IMR-90 (cell line): ENCODE results near the gene FCHSD2. TPM values are rescaled to one million over a fixed set of nuclear protein-coding genes. Genes with fewer than 3 reads are reported as not detected.

Experiments
- ATAC-seq: fragments of 200-7000 bp; cut with Tn5 transposase; 2 replicates; pipeline ENCODE4 v1.9.1; 2020; ENCODE audit warnings: low read depth, mild to moderate bottlenecking, moderate library complexity
- BruUV-seq: library from RNA; stranded (reverse); fragments of 400-500 nt; replicated peaks from 2 replicates; lab custom pipeline; 2021; lab: Mats Ljungman, UMichigan
- CTCF ChIA-PET: fragments of 300-600 bp; formaldehyde crosslinking; extraction: SDS; loops from one replicate; lab custom pipeline; 2021; ENCODE audit warnings: antibody characterized with exemption; lab: Yijun Ruan, JAX
- POLR2A ChIA-PET: fragments of 300-600 bp; sonication (Branson Sonifier 250); formaldehyde crosslinking; loops from one replicate; lab custom pipeline; 2022; ENCODE audit warnings: antibody characterized with exemption; ENCODE audit not compliant: unreplicated experiment; lab: Charles Lee
- DNase-seq: peaks from one replicate; pipeline ENCODE4 v3.0.0; 2013
- H2AFZ ChIP-seq: replicated peaks from 2 replicates; pipeline ENCODE3; 2013; ENCODE audit warnings: low read length, mild to moderate bottlenecking; ENCODE audit not compliant: poor library complexity
- H2AK5ac ChIP-seq: 2 replicates; pipeline ENCODE4 v1.6.1; 2013; ENCODE audit warnings: low read depth, low read length, inconsistent platforms
- H2AK9ac ChIP-seq: replicated peaks from 2 replicates; pipeline ENCODE3; 2013; ENCODE audit warnings: mild to moderate bottlenecking, low read depth, low read length, moderate library complexity; ENCODE audit not compliant: poor library complexity
- H2BK120ac ChIP-seq: 2 replicates; pipeline ENCODE4 v1.6.1; 2013; ENCODE audit warnings: low read depth, low read length, inconsistent platforms
- H2BK15ac ChIP-seq: 3 replicates; pipeline ENCODE4 v1.6.1; 2013; ENCODE audit warnings: low read depth, low read length, inconsistent platforms
- H2BK20ac ChIP-seq: 2 replicates; pipeline ENCODE4 v1.6.1; 2013; ENCODE audit warnings: low read depth, mild to moderate bottlenecking, inconsistent platforms, low read length, moderate library complexity
- H2BK5ac ChIP-seq: 2 replicates; pipeline ENCODE4 v1.6.1; 2013; ENCODE audit warnings: mild to moderate bottlenecking, low read depth, low read length, inconsistent platforms; ENCODE audit not compliant: poor library complexity, severe bottlenecking
- H3K14ac ChIP-seq: replicated peaks from 2 replicates; pipeline ENCODE4 v1.6.1; 2013; ENCODE audit warnings: low read depth, low read length, inconsistent platforms
- H3K18ac ChIP-seq: 2 replicates; pipeline ENCODE4 v1.6.1; 2013; ENCODE audit warnings: low read depth, low read length, control low read depth
- H3K23ac ChIP-seq: 2 replicates; pipeline ENCODE4 v1.6.1; 2013; ENCODE audit warnings: low read depth, low read length, inconsistent platforms
- H3K27ac ChIP-seq: 2 replicates; pipeline ENCODE4 v1.5.1; 2013; ENCODE audit warnings: mild to moderate bottlenecking, control low read depth, low read length; ENCODE audit not compliant: insufficient read depth
- H3K27me3 ChIP-seq: 2 replicates; pipeline ENCODE4 v1.6.1; 2013; ENCODE audit warnings: low read length; ENCODE audit not compliant: control insufficient read depth, insufficient read depth
- H3K36me3 ChIP-seq: 2 replicates; pipeline ENCODE4 v1.6.1; 2013; ENCODE audit warnings: low read length, mixed read lengths; ENCODE audit not compliant: control insufficient read depth, insufficient read depth
- H3K4ac ChIP-seq: 2 replicates; pipeline ENCODE4 v1.6.1; 2013; ENCODE audit warnings: low read depth, low read length, inconsistent platforms
- H3K4me1 ChIP-seq: 2 replicates; pipeline ENCODE4 v1.6.1; 2013; ENCODE audit warnings: low read length, mixed read lengths; ENCODE audit not compliant: control insufficient read depth, insufficient read depth
- H3K4me2 ChIP-seq: 2 replicates; pipeline ENCODE4 v1.6.1; 2013; ENCODE audit warnings: low read depth, mild to moderate bottlenecking, control low read depth, low read length, moderate library complexity
- H3K4me3 ChIP-seq: 2 replicates; pipeline ENCODE4 v1.5.1; 2013; ENCODE audit warnings: low read depth, mild to moderate bottlenecking, control low read depth, low read length, moderate library complexity; ENCODE audit not compliant: insufficient read depth
- H3K56ac ChIP-seq: 2 replicates; pipeline ENCODE4 v1.6.1; 2013; ENCODE audit warnings: low read length, inconsistent platforms; ENCODE audit not compliant: insufficient read depth; ENCODE audit errors: extremely low read depth
- H3K79me1 ChIP-seq, 2 experiments: 2 replicates each; pipeline ENCODE4 v1.6.1; 2013; ENCODE audit warnings: low read length in 2 of 2, inconsistent platforms in 1 of 2, low read depth in 1 of 2
- H3K9ac ChIP-seq: 2 replicates; pipeline ENCODE4 v1.6.1; 2013; ENCODE audit warnings: low read depth, low read length, control low read depth
- H3K9me1 ChIP-seq: 2 replicates; pipeline ENCODE4 v1.6.1; 2013; ENCODE audit warnings: low read length, inconsistent platforms; ENCODE audit not compliant: insufficient read depth
- H3K9me3 ChIP-seq: 2 replicates; pipeline ENCODE4 v1.6.1; 2013; ENCODE audit warnings: low read length; ENCODE audit not compliant: control insufficient read depth, insufficient read depth
- H4K20me1 ChIP-seq: 2 replicates; pipeline ENCODE4 v1.6.1; 2013; ENCODE audit warnings: low read length, inconsistent platforms; ENCODE audit not compliant: insufficient read depth
- H4K5ac ChIP-seq: 2 replicates; pipeline ENCODE4 v1.6.1; 2013; ENCODE audit warnings: mild to moderate bottlenecking, low read depth, low read length, control low read depth
- H4K8ac ChIP-seq, 2 experiments: 2 replicates each; pipeline ENCODE4 v1.6.1; 2013; ENCODE audit warnings: low read depth in 2 of 2, low read length in 2 of 2, control low read depth in 1 of 2, inconsistent platforms in 1 of 2
- H4K91ac ChIP-seq: 2 replicates; pipeline ENCODE4 v1.6.1; 2013; ENCODE audit warnings: low read depth, low read length, inconsistent platforms; ENCODE audit not compliant: insufficient read depth
- MAFK ChIP-seq: IDR thresholded peaks from 2 replicates; pipeline ENCODE4 v1.6.1; 2012; ENCODE audit warnings: low read depth, low read length, improper control_type of control experiment
- SMC3 ChIP-seq: fragments of 150-350 bp; IDR thresholded peaks from 2 replicates; pipeline ENCODE4 v1.6.1; 2016; ENCODE audit warnings: low read depth, mild to moderate bottlenecking, antibody characterized with exemption, low read length, moderate library complexity
- dilution Hi-C: fragments of 300-500 bp; cut with HindIII; formaldehyde crosslinking; loops from one replicate; pipeline ENCODE4 v1.14.3; 2018; ENCODE audit warnings: low sequenced_read_pairs; ENCODE audit not compliant: unreplicated experiment
- in situ Hi-C: fragments of 300-500 bp; cut with MboI; formaldehyde crosslinking; loops from 3 replicates; pipeline ENCODE4 v1.14.3; 2019; ENCODE audit warnings: low sequenced_read_pairs, inconsistent platforms, mixed read lengths
- intact Hi-C: fragments of 100-400 bp; cut with micrococcal nuclease; formaldehyde crosslinking; loops from 2 replicates; pipeline ENCODE4 v1.10.0; 2022
- polyA plus RNA-seq, 3 experiments: library from polyadenylated mRNA; depleted of rRNA; stranded (reverse); fragments of >200 nt; gene quantifications; 2 replicates each; pipeline ENCODE4 v1.2.3, GENCODE V29; 2012; ENCODE audit warnings: low replicate concordance in 1 of 3
- total RNA-seq: library from RNA; depleted of rRNA; stranded (reverse); fragments of >200 nt; gene quantifications from 2 replicates; pipeline ENCODE4 v1.2.3, GENCODE V29; 2012

Gene FCHSD2
- total and polyA plus RNA-seq, 2 of the 4 experiments (the other 2 are of a cell fraction), result 5.9 to 18.7 TPM

DNA sequence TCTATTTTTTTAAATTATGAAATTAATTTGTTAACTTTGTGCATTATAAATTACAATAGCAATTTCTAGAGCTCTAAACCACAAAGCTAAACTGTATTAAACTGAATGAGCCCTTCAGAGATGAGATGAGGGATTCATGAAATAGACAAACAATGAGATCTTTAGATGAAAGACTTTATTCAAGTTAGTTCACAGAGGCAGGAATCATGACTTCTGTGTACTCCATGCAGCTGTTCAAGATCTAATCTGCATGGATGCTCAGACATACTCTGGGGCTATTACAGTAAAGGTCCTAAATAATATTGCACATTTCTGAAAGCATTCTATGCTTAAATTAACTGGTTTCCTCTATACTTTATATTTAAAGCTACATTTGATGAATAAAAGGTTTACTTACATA lies 122.7 kb downstream of the FCHSD2 start:
- Histone ChIP-seq H2BK5ac (no peak overlapping the region), H3K18ac (no peak overlapping the region), H3K14ac (no peak overlapping the region), H2BK120ac (no peak overlapping the region), H4K91ac (no peak overlapping the region), H3K4ac (no peak overlapping the region), H4K5ac (no peak overlapping the region), H3K9ac (no peak overlapping the region), H3K9me3 (no peaks in the 10 kb centered on the region), H2BK15ac (no peak overlapping the region), H3K79me1 (peaks cover 17 to 42% of the 10 kb centered on the region in 2 experiments), H3K4me1 (no peaks in the 10 kb centered on the region), H4K8ac (no peak overlapping the region), H4K20me1 (peaks cover 7% of the 10 kb centered on the region; the same call in 1 of the 2 replicates), H2BK20ac (no peak overlapping the region), H3K23ac (peak overlapping the region; percentile 70; the same call in 1 of the 2 replicates), H3K27me3 (no peaks in the 10 kb centered on the region), H3K4me3 (no peak overlapping the region), H3K36me3 (no peaks in the 10 kb centered on the region), H2AFZ (no peak overlapping the region), H3K9me1 (peaks cover 3% of the 10 kb centered on the region; the same call in 1 of the 2 replicates), H2AK5ac (no peak overlapping the region), H3K56ac (no peak overlapping the region), H3K27ac (no peak overlapping the region), H2AK9ac (no peak overlapping the region), H3K4me2 (no peak overlapping the region)
- no TSS peak for BruUV-seq
- ATAC-seq (no peak), DNase-seq (no peak)
- TF ChIP-seq MAFK (no peak), SMC3 (no peak)
- in situ Hi-C loops (no loop called here), intact Hi-C loops (loop anchor here (10.0 kb wide), 1 partner anchor 85 kb away; no protein-coding TSS in a partner anchor), dilution Hi-C loops (no loop called here)
- ChIA-PET CTCF (no interaction called here), POLR2A (no interaction called here)
